KMS-11 (cell line): ENCODE results near the gene GAREM1.

Source experiments
- H2AFZ ChIP-seq: fragments of 200-600 bp; sonication (generic); 2 replicates; pipeline ENCODE4 v1.6.1; 2016; ENCODE audit warnings: antibody characterized with exemption, mixed run types, low read depth
- H3K27ac ChIP-seq: fragments of 200-600 bp; sonication (generic); 2 replicates; pipeline ENCODE4 v1.6.1; 2016; ENCODE audit warnings: mild to moderate bottlenecking, mixed run types
- H3K27me3 ChIP-seq: fragments of 200-600 bp; sonication (generic); 2 replicates; pipeline ENCODE4 v1.6.1; 2017; ENCODE audit warnings: mild to moderate bottlenecking, low read depth, mixed run types, moderate library complexity; ENCODE audit not compliant: insufficient read depth
- H3K36me3 ChIP-seq: fragments of 200-600 bp; sonication (generic); 2 replicates; pipeline ENCODE4 v1.6.1; 2017; ENCODE audit warnings: mild to moderate bottlenecking, mixed run types; ENCODE audit not compliant: insufficient read depth
- H3K4me1 ChIP-seq: fragments of 200-600 bp; sonication (generic); 2 replicates; pipeline ENCODE4 v1.6.1; 2016; ENCODE audit warnings: mild to moderate bottlenecking, low read depth, mixed run types; ENCODE audit not compliant: poor library complexity, severe bottlenecking
- H3K4me2 ChIP-seq: fragments of 200-600 bp; sonication (generic); 2 replicates; pipeline ENCODE4 v1.7.0; 2016; ENCODE audit warnings: mild to moderate bottlenecking, mixed run types
- H3K4me3 ChIP-seq: fragments of 200-600 bp; sonication (generic); IDR thresholded peaks from 2 replicates; pipeline ENCODE4 v1.6.1; 2017; ENCODE audit warnings: low read depth, low read length, mixed read lengths; ENCODE audit not compliant: insufficient read depth
- H3K79me2 ChIP-seq: fragments of 200-600 bp; sonication (generic); 2 replicates; pipeline ENCODE4 v1.6.1; 2016; ENCODE audit warnings: low read depth, mixed run types; ENCODE audit not compliant: insufficient read depth
- H3K9ac ChIP-seq: fragments of 200-600 bp; sonication (generic); 2 replicates; pipeline ENCODE4 v1.6.1; 2016; ENCODE audit warnings: mild to moderate bottlenecking, mixed run types
- H4K20me1 ChIP-seq: fragments of 200-600 bp; sonication (generic); 2 replicates; pipeline ENCODE4 v1.6.1; 2016; ENCODE audit warnings: mild to moderate bottlenecking, mixed run types; ENCODE audit not compliant: insufficient read depth
- CTCF ChIP-seq: fragments of 200-600 bp; sonication (generic); conservative IDR thresholded peaks from 2 replicates; pipeline ENCODE4 v1.6.1; 2017; ENCODE audit warnings: low read depth, mild to moderate bottlenecking, antibody characterized with exemption, low read length, moderate library complexity, mixed read lengths

GAREM1 gene

DNA sequence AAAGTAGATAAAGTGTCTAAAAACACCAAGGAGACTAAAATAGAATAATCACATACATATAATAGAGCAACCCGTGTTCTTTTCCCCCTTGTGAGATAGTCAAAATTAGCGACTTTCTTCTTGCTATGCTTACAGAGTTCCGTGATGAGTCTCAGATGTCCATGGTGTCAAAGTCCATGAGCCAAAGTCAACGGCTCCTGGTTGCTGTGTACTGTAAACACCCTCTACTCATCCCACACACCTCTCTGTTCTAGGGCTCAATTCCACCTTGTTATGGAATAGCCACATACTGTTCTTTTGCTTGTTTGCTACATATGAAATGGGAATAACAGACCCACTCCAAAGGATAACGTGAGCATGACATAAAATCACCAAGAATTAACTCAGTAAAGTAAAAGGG, 52.5 kb downstream of the GAREM1 start:
- H3K27me3 ChIP-seq: no peaks in the 10 kb centered on the region
- H3K4me2 ChIP-seq: no peak overlapping the region
- no peak overlapping the region for H3K9ac ChIP-seq
- no peak for TF ChIP-seq CTCF
- no peak overlapping the region for H3K4me3 ChIP-seq
- no peak overlapping the region for H2AFZ ChIP-seq
- H3K27ac ChIP-seq: no peak overlapping the region
- no peaks in the 10 kb centered on the region for H3K4me1 ChIP-seq
- no peaks in the 10 kb centered on the region for H3K36me3 ChIP-seq
- no peaks in the 10 kb centered on the region for H3K79me2 ChIP-seq
- H4K20me1 ChIP-seq: no peaks in the 10 kb centered on the region

GRCh38 chr18:32405588-32405987, 65.1 kb downstream of the GAREM1 start:
- Histone ChIP-seq H3K27me3 (no peaks in the 10 kb centered on the region), H3K4me2 (no peak overlapping the region), H3K36me3 (no peaks in the 10 kb centered on the region), H4K20me1 (no peaks in the 10 kb centered on the region), H3K4me3 (no peak overlapping the region), H2AFZ (no peak overlapping the region), H3K27ac (no peak overlapping the region), H3K79me2 (no peaks in the 10 kb centered on the region), H3K4me1 (no peaks in the 10 kb centered on the region), H3K9ac (no peak overlapping the region)
- TF ChIP-seq CTCF: no peak

DNA sequence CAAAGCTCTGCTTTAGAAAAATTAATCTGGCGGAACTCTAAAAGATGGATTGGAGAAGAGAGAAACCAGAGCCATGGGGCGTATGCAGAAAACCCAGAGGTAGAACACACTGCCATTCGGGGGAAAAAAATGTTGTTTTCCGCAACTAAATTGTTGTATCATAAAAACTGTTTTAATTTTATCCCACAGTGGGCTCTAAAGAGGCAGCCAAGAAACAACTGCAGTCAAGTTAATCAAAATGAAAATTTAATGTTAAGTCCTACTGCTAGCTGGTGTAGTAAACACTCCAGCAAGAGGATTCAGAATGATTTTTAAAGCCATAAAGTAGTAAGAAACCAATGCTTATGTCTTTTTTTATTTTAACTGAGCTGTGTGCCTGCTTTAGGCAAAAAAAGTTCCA, 69.1 kb downstream of the GAREM1 start:
- Histone ChIP-seq H4K20me1 (no peaks in the 10 kb centered on the region), H3K36me3 (no peaks in the 10 kb centered on the region), H3K4me1 (no peaks in the 10 kb centered on the region), H3K9ac (no peak overlapping the region), H3K27me3 (no peaks in the 10 kb centered on the region), H2AFZ (no peak overlapping the region), H3K4me3 (no peak overlapping the region), H3K4me2 (no peak overlapping the region), H3K27ac (no peak overlapping the region), H3K79me2 (no peaks in the 10 kb centered on the region)
- no peak for TF ChIP-seq CTCF

DNA sequence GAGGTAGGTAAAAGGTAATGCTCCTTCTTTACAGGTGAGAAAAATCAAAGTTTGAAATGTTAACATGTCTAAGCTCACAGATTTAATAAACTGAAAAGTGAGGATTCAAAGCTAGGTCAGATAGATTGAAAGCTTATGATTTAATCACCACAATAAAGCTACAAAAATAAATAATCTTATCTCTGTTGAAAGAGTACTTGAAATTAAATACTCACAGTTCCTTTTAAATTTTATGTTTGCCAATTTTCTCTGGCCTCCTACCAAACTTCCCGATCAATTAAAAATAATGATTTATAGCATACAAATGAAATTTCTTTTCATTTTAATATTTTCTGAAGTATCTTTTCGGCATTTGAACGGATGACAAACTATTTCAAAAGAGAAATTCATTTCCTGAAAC, 77.3 kb downstream of the GAREM1 start:
- Histone ChIP-seq H3K27ac (no peak overlapping the region), H2AFZ (no peak overlapping the region), H3K79me2 (no peaks in the 10 kb centered on the region), H3K9ac (no peak overlapping the region), H3K4me2 (no peak overlapping the region), H3K4me3 (no peak overlapping the region), H3K36me3 (no peaks in the 10 kb centered on the region), H3K4me1 (no peaks in the 10 kb centered on the region), H3K27me3 (no peaks in the 10 kb centered on the region), H4K20me1 (no peaks in the 10 kb centered on the region)
- TF ChIP-seq CTCF: no peak

GRCh38 chr18:32391126-32391525, 79.6 kb downstream of the GAREM1 start:
- Histone ChIP-seq H3K27me3 (no peaks in the 10 kb centered on the region), H2AFZ (no peak overlapping the region), H3K27ac (no peak overlapping the region), H3K4me1 (no peaks in the 10 kb centered on the region), H3K4me3 (no peak overlapping the region), H3K9ac (no peak overlapping the region), H3K4me2 (no peak overlapping the region), H4K20me1 (no peaks in the 10 kb centered on the region), H3K36me3 (no peaks in the 10 kb centered on the region), H3K79me2 (no peaks in the 10 kb centered on the region)
- no peak for TF ChIP-seq CTCF
